Measurements from ENCODE around the gene FOXK2. TPM values are rescaled to one million over a fixed set of nuclear protein-coding genes. Genes with fewer than 3 reads are reported as not detected.
"Not testable (repeated sequence)": the region's sequence is repeated elsewhere in the genome, so short reads cannot be mapped to it uniquely, and the experiment has no call there.

The FOXK2 gene
- polyA plus RNA-seq, 10 donors = 34.3 to 45.3 (median 40.1) TPM

GRCh38 chr17:82493226-82493781 is 26.2 kb upstream of the FOXK2 start:
- DNase-seq = no peak

GRCh38 chr17:82494236-82495055 is 25.1 kb upstream of the FOXK2 start:
- peak; percentile 93 to 95 (median 93) for DNase-seq

GRCh38 chr17:82495844-82496528 is 23.5 kb upstream of the FOXK2 start:
- DNase-seq = no peak

GRCh38 chr17:82496529-82497434 is 22.8 kb upstream of the FOXK2 start:
- DNase-seq = peak; percentile 94 to 98 (median 98)

DNA sequence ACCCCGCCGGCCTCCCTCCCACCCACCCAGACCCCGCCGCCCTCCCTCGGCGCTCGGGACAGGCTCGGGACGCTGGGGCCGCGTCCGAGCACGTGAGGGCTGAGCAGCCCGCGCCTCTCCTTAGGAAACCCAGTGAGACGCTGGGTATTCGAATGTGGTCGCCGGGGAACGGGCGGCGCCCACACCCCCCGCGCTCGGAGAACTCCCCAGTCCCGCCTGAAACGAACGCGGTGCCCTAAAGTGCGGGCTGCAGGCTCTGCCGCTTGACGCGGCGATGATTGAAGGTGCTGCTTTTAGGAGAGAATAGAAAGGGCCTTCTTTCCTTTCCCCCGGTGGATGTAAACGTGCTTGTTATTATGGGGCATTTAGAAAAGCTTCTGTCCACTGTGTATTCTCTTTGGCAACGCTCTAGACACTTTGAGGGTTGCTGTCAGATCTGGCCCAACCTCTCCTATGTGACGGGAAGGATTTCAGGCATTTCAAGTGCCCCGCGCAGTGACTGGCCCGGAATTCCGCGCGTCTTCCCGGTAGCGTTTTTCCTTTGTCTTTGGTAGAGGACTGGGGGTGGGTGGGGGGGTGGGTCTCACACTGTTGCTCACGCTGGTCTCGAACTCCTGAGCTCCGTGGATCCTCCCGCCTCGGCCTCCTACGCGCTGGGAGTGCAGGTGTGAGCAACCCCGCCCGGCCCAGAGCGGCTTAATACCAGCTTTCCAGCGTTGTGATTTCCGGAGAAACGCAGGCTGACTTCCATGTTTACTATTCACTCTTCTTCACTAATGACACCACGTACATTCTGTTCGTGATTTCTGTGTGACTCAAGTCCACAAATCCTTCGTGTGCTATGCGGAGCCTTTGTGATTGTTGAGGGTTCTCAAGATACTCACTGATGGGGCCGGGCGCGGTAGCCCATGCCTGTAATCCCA is 21.8 kb upstream of the FOXK2 start:
- peak in 2 of 3 donors; percentile 60 to 85 for DNase-seq

- no peak for DNase-seq
Observed at GRCh38 chr17:82502207-82502606, 17.3 kb upstream of the FOXK2 start.

- DNase-seq = no peak
Observed at GRCh38 chr17:82503094-82503727, 16.3 kb upstream of the FOXK2 start.

- DNase-seq = no peak
Observed at GRCh38 chr17:82503728-82504308, 15.7 kb upstream of the FOXK2 start.

DNA sequence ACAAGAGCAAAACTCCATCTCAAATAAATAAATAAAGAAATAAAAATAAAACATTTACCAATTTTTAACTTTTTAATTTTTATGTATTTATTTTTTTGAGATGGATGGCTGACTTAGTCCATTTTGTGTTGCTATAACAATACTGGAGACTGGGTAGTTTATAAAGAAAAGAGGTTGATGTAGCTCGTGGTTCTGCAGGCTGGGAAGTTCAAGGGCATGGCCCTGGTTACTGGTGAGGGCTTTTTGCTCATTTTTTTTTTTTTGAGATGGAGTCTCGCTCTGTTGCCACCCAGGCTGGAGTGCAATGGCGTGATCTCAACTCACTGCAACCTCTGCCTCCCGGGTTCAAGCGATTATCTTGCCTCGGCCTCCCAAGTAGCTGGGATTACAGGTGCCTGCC is 14.2 kb upstream of the FOXK2 start:
- no peak for DNase-seq

DNA sequence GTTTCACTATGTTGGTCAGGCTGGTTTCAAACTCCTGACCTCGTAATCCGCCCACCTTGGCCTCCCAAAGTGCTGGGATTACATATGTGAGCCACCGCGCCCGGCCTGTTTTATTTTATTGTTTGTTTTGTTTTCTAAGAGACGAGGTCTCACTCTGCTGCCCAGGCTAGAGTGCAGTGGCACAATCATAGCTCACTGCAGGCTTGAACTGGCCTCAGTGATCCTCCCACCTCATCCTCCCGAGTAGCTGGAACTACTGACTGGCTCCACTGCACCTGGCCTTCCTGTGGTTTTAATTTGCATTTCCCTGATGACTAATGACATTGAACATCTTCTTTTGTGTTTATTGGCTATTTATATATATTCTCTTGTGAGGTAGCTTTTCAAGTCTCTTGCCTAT is 13.1 kb upstream of the FOXK2 start:
- DNase-seq = not testable (repeated sequence)

DNA sequence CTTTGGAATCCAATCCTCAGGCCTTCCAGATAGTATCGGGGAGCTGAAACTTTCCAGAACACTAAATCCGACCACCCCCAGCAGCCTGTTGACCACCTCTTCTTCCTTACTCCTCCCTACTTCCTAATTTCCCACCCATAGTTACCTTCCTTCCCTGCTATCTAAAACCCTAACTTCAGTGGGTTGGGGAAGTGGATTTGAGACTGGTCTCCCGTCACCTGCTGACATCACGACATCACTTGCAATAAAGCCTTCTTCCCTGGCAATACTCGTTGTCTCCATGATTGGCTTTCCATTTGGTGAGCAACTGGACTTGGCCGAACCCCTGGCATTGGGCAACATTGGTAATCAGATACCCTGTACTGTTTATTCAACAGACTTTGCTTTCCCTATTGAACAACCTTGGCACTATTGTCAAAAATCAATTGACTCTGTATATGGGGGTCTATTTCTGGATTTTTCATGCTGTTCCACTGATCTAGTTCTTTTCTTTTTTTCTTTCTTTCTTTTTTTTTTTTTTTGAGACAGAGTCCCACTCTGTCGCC is 11.8 kb upstream of the FOXK2 start:
- no peak for DNase-seq

GRCh38 chr17:82511642-82512041 is 7.9 kb upstream of the FOXK2 start:
- not testable (repeated sequence) for DNase-seq

DNA sequence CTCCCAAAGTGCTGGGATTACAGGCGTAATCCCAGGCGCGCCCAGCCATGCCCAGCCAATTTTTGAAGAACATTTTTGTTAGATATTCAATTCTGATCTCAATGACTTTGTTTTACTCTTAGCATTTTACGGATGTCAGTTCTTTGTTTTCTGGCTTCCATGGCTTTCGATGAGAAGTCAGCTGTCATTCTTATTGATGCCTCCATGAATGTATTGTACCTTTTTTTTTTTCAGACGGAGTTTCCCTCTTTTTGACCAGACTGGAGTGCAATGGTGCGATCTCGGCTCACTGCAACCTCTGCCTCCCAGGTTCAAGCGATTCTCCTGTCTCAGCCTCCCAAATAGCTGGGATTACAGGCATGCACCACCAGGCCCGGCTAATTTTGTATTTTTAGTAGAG is 5.7 kb upstream of the FOXK2 start:
- not testable (repeated sequence) for DNase-seq

GRCh38 chr17:82517230-82517865 is 2.2 kb upstream of the FOXK2 start:
- no peak for DNase-seq

- DNase-seq = peak in 2 of 3 donors; percentile 34 to 77
Observed at GRCh38 chr17:82519971-82520903, 705 bp downstream of the FOXK2 start.

DNA sequence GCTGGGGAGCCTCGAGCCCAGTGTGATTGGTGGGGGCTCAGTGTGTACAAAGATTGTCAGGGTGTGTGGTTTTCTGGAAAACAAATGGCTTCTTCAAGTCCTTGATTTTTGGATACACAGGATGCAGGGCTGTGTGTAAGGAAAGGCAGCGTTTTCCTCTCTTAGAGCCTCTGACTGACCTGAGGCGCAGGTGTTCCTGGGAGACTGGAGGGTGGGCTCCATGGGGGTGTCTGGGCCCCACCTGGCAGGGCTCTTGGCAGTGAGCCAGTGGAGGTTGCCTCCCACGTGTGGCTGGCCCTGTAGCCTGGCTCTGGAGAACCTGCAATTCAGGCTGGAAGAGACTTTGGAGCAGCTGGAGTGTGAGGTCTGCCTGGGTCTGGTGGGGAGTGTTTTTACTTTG is 5.0 kb downstream of the FOXK2 start:
- no peak for DNase-seq

DNA sequence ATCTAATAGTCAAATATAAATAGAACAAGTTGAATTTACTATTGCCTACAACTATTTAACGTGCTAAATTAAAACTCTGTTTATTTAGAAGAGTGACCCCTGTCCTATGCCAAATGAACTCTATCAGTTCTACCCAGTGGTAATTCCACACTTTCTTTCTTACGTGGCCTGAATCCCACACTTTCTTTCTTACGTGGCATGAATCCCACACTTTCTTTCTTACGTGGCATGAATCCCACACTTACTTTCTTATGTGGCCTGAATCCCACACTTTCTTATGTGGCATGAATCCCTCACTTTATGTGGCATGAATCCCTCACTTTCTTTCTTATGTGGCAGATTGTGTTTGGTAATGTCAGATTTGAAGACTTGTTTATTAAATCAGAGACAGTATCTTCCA is 6.2 kb downstream of the FOXK2 start:
- no peak for DNase-seq

DNA sequence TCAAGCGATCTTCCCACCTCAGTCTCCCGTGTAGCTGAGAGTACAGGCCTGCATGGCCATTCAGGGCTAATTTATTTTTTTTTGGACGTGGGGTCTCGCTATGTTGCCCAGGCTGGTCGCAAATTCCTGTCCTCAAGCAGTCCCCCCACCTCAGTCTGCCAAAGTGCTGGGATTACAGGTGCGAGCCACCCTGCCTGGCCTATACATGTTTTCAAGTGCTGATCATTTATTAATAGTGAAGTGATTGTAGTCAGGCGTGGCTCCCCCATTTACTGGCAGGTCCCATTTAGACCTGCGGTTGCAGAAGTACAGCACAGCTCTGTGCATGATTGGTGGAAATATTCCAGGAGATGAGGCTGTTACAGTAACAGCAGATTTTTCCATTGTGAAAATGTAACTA is 8.4 kb downstream of the FOXK2 start:
- peak; percentile 37 to 74 (median 69) for DNase-seq

Data from muscle of back (tissue), 11 donors.